ENCODE measurements around the gene ADH6.

DNA sequence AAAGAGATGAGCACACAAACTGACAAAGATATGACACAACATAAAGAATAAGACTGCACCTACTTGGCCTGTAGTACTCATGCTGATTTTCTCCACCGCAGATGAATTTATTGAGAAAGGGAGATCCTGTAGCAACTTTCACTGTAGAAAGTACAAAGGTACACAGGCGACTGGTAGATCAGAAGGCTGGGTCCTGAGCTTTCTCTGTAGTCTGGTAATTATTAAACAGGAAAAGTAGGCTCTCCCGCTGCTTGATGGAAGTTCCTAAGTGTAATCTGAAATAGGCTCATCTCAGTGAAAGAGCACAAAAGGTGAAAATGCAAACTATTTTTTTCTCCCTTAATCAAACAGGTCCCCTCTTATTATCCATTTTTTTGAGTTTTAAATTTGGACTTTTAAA is at the start of gene ADH6:
- TF ChIP-seq TCF7L2 (IDR thresholded peaks at IDR 0.05; ENCODE audit: low read depth, low read length) (no peak), POLR2AphosphoS5 (IDR thresholded peaks at IDR 0.05; ENCODE audit: low read depth, low read length) (no peak)
- TF ChIP-seq, protein P1, sequence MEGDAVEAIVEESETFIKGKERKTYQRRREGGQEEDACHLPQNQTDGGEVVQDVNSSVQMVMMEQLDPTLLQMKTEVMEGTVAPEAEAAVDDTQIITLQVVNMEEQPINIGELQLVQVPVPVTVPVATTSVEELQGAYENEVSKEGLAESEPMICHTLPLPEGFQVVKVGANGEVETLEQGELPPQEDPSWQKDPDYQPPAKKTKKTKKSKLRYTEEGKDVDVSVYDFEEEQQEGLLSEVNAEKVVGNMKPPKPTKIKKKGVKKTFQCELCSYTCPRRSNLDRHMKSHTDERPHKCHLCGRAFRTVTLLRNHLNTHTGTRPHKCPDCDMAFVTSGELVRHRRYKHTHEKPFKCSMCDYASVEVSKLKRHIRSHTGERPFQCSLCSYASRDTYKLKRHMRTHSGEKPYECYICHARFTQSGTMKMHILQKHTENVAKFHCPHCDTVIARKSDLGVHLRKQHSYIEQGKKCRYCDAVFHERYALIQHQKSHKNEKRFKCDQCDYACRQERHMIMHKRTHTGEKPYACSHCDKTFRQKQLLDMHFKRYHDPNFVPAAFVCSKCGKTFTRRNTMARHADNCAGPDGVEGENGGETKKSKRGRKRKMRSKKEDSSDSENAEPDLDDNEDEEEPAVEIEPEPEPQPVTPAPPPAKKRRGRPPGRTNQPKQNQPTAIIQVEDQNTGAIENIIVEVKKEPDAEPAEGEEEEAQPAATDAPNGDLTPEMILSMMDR (IDR thresholded peaks at IDR 0.05): no peak
